ENCODE measurements around the gene FARS2.

FARS2 gene

GRCh38 chr6:5509106-5509505 lies 247.8 kb downstream of the FARS2 start:
- no peak for DNase-seq (ENCODE audit: low spot score)

- DNase-seq (ENCODE audit: low spot score): no peak
Observed at GRCh38 chr6:5510331-5511133, 249.2 kb downstream of the FARS2 start.

- no peak for DNase-seq (ENCODE audit: low spot score)
Observed at GRCh38 chr6:5511954-5512353, 250.6 kb downstream of the FARS2 start.

- no peak for DNase-seq (ENCODE audit: low spot score)
Observed at GRCh38 chr6:5512422-5512821, 251.1 kb downstream of the FARS2 start.

GRCh38 chr6:5513408-5513807 lies 252.1 kb downstream of the FARS2 start:
- no peak for DNase-seq (ENCODE audit: low spot score)

- no peak for DNase-seq (ENCODE audit: low spot score)
Observed at GRCh38 chr6:5514353-5514752, 253.0 kb downstream of the FARS2 start.

- no peak for DNase-seq (ENCODE audit: low spot score)
Observed at GRCh38 chr6:5515200-5515599, 253.9 kb downstream of the FARS2 start.

- DNase-seq (ENCODE audit: low spot score): no peak
Observed at GRCh38 chr6:5516036-5516435, 254.7 kb downstream of the FARS2 start.

- DNase-seq (ENCODE audit: low spot score): no peak
Observed at GRCh38 chr6:5517796-5518195, 256.5 kb downstream of the FARS2 start.

GRCh38 chr6:5518936-5519491 lies 257.7 kb downstream of the FARS2 start:
- no peak for DNase-seq (ENCODE audit: low spot score)

GRCh38 chr6:5520796-5521195 lies 259.5 kb downstream of the FARS2 start:
- DNase-seq (ENCODE audit: low spot score): no peak

- DNase-seq (ENCODE audit: low spot score): no peak
Observed at GRCh38 chr6:5521322-5521721, 260.0 kb downstream of the FARS2 start.

GRCh38 chr6:5522147-5522546 lies 260.8 kb downstream of the FARS2 start:
- DNase-seq (ENCODE audit: low spot score): no peak

- DNase-seq (ENCODE audit: low spot score): no peak
Observed at GRCh38 chr6:5524110-5524509, 262.8 kb downstream of the FARS2 start.

GRCh38 chr6:5525209-5525608 lies 263.9 kb downstream of the FARS2 start:
- no peak for DNase-seq (ENCODE audit: low spot score)

- DNase-seq (ENCODE audit: low spot score): peak; percentile 32
Observed at GRCh38 chr6:5529015-5529414, 267.7 kb downstream of the FARS2 start.

- no peak for DNase-seq (ENCODE audit: low spot score)
Observed at GRCh38 chr6:5529733-5530132, 268.4 kb downstream of the FARS2 start.

GRCh38 chr6:5531161-5531560 lies 269.8 kb downstream of the FARS2 start:
- DNase-seq (ENCODE audit: low spot score): no peak

GRCh38 chr6:5531853-5532375 lies 270.6 kb downstream of the FARS2 start:
- DNase-seq (ENCODE audit: low spot score): no peak

- DNase-seq (ENCODE audit: low spot score): no peak
Observed at GRCh38 chr6:5532941-5533340, 271.6 kb downstream of the FARS2 start.

GRCh38 chr6:5534643-5535042 lies 273.3 kb downstream of the FARS2 start:
- no peak for DNase-seq (ENCODE audit: low spot score)

- DNase-seq (ENCODE audit: low spot score): no peak
Observed at GRCh38 chr6:5536644-5537043, 275.3 kb downstream of the FARS2 start.

- no peak for DNase-seq (ENCODE audit: low spot score)
Observed at GRCh38 chr6:5537132-5537531, 275.8 kb downstream of the FARS2 start.

- DNase-seq (ENCODE audit: low spot score): no peak
Observed at GRCh38 chr6:5537967-5538366, 276.7 kb downstream of the FARS2 start.
